HL-60/S4 treated with phorbol 12-myristate 13-acetate at 8.2 ng/mL for 4 days and 3 days (cell line): ENCODE measurements around the gene CHAMP1.

Experiments
- in situ Hi-C: fragments of 300-500 bp; cut with MboI; formaldehyde crosslinking; loops from 2 replicates; pipeline ENCODE4 v1.15.0; 2022; ENCODE audit warnings: low sequenced_read_pairs

Gene CHAMP1

DNA sequence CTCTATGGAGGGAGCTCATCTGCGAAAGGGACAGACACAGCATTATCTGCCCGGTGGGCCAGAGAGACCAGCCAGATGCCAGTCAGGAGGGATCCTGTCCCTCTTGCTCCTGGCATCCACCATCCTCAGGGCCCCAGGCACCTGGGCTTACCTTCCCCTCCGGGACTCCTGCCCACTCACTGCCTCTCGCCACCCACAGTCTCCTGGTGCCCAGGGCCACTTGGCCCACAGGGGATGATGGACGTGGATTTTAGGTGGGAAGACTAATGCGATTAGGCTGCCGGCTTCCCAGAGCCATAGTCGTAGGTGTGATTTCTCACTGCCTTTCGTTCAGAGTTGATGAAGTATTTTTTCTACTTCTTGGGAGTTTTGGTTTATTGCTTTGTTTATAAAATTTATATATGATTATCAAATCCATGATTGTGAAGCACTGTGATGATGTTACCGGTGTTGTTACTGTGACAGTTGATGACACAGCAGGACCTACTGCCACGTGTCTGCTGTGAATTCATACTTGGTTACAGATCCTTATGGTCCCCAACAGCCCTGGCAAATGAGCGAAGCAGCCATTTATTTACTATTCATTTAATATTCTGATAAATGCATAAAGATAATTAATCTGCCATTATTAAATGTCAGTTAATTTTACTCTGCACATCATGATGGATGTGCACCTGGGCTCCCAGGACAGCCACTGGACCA, 14.5 kb upstream of the CHAMP1 start:
- in situ Hi-C loops, result no loop called here

DNA sequence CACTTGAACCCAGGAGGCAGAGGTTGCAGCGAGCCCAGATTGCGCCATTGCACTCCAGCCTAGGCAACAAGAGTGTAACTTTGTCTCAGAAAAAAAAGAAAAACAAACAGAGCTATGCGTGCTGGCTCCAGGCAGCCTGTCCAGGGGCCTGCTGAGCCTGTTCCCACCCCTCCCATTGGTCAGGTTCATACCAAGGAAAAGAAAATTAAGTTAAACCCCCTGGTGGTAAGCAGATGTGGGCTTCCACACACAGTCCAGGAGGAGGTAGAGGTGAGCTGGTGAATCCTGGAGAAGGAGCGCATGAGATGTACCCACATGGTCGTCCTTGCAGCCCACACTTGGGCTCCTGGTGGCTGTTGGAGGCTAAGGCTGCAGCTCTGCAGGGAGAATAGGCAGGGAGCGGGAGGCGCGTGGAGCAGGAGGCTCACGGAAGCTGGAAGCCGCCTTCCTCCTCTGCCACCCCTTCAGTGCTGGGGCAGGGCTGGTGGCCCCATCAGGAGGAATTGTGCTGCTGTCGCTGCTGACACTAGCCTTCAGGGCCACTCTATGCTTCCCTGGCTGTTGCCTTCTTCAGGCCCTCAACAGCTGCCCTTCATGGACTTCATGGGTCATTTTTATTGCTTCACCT, 10.5 kb upstream of the CHAMP1 start:
- in situ Hi-C loops, result no loop called here

DNA sequence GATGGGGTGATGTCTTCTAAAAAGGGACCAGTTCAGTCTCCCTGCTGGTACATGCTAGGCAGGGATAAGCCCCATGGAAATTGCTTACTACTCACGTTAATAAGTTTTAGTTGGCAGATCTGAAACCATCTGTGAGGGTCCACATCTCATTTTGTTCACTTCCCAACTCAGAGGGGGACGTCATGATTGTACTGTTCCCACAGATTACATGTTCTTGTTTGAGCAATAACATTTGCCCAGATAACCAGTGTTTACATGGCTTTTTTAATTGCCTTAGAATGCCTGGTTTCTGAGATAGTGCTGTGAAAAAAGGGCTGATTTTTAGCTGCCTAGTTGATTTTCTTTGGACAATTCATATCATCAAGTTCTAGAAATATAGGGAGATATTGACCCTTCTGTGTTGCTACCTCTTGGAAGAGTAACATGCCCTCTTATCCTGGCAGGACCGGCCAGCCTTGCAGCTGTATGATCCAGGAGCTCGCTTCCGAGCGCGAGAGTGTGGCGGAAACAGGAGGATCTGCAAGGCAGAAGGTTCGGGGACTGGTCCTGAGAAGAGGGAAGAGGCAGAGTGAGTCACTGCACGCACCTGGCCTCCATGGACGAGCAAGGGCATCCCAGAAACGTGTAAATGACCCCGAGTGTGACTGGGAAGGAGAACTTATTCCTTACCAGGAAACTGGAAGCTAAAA, 9.8 kb upstream of the CHAMP1 start:
- in situ Hi-C loops, result no loop called here

DNA sequence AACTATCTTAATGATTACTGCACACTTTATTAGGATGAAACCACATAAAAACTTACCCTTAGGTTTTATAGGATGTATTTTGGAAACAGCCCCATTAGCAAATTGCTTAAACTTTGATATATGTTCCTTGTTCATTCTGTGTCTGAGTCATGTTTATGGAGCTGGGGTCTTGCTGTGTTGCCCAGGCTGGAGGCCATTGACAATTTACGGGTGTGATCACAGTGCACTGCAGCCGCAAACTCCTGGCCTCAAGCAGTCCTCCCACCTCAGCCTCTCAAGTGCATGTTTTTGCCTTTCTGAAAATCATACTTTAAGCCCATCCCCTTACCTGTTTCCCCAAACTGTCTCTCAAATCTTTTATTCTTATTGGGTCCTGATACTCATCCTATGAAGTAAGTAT, 5.2 kb upstream of the CHAMP1 start:
- in situ Hi-C loops, result no loop called here

DNA sequence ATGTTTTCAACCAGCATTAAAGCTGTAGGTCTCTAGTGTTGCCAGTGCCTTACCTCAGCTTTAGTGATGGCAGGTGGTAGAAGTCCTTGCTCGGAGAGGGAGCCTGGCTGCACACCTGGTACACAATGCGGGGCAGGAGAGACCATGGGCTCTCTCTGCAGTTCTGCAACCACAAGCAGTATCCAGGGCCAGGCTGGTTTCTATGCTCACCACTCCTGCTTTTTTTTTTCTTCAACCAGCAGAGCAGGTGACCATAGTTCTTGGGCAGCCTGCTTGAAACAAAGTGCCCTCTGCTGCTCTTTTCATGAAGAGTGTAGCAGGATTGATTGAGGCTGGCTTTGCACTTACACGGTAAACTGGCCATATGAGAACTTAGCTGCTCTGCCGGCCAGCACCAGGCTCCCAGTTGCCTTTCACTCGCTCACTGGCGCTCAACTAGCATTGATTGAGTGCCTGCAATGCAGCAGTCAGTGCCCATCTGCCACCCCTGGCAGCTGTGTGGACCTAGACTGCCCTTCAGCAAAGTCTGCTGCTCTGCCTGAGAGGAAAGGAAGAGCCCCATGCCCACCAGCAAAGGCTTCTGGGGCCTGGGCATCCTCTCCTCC, 4.4 kb upstream of the CHAMP1 start:
- in situ Hi-C loops, result no loop called here

DNA sequence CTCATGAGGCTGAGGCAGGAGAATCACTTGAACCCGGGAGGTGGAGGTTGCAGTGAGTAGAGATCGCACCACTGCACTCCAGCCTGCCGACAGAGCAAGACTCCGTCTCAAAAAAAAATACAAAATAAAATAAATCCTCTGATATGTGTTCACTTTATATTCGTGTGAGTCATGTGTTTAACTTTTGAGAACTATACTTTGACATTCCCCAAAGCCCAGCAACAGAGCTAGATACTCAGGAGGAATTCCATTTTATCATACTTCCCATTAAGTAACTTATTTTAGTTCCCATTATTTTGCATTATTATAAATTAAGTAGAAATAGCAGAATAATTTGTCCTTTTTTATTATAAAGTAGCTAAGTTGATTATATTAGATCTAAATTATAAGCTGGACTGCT, 3.3 kb upstream of the CHAMP1 start:
- in situ Hi-C loops, result no loop called here

DNA sequence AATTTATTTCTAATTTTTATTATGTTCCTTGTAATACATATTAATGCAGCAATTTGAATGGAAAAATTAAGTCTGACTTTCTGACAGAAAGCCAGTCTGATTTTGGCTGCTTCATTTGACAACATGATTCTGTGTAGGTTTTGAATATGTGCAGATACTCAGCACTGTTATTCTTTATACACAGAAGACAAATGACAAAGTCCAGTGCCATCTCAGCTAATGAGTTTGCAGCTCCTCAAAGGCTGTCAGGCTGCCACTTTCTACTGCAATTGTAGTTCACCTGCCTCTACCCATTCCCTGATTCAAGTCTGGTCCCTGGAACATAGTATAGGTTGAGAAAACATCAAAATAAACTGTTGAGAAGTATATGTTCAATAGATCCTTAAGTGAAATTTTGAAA, 2.9 kb upstream of the CHAMP1 start:
- in situ Hi-C loops, result no loop called here

DNA sequence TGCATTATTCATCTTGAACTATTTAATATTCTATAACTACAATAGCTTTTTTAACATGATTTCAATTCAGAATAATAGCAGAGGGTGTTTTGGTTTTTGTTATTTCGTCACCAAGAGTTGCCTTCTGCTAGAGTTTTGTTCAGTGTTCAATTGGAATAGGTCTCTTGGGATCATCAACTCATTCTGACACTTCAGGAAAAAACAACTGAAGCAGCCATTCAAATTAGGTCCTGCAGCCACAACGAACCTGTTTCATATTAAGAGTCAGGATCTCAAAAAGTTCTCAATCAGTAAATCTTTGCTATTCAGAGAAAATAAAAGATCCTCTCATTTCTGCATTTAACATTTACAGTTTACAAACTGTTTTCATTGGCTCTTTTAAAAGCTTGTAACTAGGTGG, 2.4 kb upstream of the CHAMP1 start:
- in situ Hi-C loops, result no loop called here

DNA sequence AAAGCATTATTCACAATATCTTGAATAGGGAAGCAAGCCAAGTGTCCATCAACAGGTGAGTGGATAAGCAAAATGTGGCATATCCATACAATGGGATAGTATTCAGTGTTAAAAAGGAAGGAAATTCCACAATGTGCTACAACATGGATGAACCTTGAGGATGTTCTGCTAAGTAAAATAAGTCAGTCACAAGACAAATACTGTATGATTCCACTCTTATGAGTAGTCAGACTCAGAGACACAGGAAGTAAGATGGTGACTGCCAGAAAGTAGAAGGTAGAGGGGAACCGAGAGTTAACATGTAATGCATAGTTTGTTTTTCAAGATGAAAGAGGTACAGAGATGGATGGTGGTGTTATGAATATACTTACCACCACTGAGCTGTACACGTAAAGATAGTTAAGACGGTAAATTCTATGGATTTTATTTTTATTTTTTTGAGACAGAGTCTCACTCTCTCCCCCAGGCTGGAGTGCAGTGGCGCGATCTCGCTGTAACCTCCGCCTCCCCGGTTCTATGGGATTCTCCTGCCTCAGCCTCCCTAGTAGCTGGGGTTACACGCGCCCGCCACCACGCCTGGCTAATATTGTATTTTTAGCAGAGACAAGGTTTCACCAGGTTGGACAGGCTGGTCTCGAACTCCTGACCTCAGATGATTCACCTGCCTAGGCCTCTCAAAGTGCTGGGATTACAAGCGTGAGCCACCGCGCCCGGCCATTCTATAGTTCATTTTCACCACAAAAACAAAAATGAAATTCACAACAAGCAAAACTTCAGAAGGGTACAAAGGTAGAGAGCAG, 1.0 kb upstream of the CHAMP1 start:
- in situ Hi-C loops, result no loop called here

DNA sequence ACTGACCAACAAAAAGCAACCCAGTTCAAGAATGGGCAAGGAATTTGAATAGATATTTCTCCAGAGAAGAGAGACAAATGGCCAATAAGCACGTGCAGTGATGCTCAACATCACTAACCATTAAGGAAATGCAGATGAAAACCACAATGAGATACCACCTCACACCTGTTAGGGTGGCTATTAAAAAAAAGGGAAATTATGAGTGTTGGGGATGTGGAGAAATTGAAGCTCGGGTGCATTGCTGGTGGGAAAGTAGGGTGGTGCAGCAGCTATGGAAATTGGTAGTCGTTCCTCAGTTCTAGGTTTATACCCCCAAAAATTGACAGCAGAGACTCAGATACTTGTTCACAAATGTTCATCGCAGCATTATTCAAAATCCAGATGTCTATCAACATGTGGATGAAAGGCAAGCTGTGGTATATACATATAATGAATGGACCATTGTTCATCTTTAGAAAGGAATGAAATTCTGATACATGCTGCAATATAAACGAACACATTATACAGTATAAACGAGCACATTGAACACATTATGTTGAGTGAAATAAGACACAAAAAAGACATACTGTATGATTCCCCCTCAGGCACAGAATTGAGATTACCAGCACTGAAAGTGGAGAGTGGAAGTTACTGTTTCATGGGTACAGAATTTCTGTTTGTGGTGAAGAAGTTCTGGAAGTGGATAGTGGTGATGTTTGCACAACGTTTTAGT, 927 bp downstream of the CHAMP1 start:
- in situ Hi-C loops, result no loop called here

DNA sequence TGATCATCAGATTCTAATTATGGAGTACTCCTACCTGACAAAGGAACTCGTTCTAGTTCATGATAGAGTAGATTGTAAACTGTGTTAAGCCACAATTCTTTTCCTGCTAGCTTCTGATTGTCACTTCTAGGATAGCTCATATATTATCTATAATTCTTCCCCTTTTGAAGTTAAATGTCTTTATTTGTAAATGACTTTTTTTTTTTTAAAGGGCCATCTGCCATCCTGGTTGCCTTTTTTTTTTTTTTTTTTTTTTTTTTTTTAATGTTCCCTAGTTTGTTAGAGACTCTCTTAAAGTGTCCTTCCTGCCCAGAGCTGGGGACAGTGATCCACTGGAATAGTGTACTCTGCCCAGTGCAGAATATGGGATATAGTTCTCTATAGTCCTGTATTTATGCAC, 4.3 kb downstream of the CHAMP1 start:
- in situ Hi-C loops, result no loop called here

DNA sequence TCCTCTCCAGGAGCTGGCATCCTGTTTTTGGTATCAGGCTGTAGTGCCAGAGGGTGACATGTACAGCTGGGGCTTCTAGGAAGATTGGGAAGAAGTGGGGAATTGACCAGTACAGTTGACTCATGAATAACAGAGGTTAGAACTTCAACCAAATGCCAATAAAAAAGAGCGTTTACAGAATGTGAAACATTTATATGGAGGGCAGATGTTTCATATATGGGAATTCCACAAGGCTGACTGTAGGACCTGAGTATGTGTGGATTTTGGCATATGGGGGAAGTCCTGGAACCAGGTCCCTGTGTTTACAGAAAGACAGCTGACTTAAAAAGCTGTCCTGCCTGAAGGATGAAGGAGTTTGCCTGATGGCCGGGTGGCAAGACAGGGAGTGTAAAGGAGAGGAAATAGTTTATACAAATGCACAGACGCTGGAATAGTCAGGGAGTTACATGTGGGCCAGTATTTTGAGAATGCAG, 5.2 kb downstream of the CHAMP1 start:
- in situ Hi-C loops, result no loop called here

DNA sequence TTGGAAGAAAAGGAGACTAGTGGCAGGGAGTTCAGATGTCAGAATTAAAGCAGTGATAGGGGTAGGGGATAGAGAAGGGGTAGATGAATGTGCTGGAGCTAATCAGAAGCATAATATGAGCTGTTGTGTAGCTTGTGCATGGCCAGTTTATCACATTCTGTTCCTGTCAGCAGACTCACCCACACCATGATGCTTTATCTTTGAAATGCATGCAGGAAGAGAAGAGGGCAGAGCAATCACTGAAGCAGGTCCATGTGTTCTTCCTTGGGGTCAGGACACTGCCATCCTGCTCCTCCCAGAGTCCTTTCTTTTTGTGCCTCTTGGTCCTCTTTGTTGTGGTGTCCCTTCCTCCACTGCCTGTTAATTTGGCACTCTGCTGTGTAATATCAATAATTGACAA, 5.8 kb downstream of the CHAMP1 start:
- in situ Hi-C loops, result no loop called here

DNA sequence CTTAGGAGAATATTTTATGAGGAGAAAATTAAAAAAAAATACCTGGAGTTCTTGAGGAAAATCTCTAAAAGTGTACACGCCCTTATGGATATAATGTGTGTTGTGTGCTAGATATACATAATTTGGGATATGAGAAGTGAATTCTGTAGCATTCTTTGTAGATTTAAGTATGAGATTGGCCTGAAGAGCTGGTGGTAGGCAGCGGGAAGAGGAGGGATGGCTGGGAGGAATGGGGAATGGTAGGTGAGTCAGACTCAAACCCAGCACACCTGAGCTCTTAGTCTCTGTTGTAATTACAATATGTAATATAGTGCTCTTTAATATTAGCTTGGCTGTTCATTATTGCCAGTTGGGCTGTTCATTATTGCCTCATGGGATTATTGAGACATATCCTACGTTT, 7.0 kb downstream of the CHAMP1 start:
- in situ Hi-C loops, result no loop called here

DNA sequence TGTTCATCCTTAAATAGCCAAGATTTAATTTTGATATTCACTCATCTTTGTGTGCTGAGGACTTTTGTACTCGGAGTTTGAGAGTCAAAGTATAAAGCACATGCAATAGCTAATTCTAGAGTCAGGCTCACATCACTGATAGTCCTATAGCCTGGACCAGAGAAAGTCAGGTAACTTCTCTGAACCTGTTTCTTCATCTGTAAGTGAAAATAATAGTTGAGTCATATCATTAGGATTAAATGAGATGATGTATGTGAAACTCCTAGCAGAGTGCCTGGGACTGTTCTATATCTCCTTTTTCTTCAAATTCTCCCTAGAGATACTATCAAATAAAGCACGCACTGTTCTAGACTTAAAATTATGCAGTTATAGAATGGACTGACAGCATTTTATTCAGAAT, 9.0 kb downstream of the CHAMP1 start:
- in situ Hi-C loops, result no loop called here

DNA sequence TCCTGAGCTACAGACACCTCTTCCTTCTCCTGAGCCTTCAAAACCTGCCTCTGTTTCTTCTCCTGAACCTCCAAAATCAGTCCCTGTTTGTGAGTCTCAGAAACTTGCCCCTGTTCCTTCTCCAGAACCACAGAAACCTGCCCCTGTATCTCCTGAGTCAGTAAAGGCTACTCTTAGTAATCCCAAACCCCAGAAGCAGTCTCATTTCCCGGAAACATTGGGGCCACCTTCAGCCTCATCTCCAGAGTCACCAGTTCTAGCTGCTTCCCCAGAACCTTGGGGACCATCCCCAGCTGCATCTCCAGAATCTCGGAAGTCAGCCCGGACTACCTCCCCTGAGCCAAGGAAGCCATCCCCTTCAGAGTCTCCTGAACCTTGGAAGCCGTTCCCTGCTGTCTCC, 10.0 kb downstream of the CHAMP1 start:
- in situ Hi-C loops, result no loop called here

DNA sequence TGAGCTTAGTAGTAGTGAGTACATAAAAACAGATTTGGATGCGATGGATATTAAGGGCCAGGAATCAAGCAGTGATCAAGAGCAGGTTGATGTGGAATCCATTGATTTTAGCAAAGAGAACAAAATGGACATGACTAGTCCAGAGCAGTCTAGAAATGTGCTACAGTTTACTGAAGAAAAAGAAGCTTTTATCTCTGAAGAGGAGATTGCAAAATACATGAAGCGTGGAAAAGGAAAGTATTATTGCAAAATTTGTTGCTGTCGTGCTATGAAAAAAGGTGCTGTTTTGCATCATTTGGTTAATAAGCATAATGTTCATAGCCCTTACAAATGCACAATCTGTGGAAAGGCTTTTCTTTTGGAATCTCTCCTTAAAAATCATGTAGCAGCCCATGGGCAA, 11.4 kb downstream of the CHAMP1 start:
- in situ Hi-C loops, result no loop called here

DNA sequence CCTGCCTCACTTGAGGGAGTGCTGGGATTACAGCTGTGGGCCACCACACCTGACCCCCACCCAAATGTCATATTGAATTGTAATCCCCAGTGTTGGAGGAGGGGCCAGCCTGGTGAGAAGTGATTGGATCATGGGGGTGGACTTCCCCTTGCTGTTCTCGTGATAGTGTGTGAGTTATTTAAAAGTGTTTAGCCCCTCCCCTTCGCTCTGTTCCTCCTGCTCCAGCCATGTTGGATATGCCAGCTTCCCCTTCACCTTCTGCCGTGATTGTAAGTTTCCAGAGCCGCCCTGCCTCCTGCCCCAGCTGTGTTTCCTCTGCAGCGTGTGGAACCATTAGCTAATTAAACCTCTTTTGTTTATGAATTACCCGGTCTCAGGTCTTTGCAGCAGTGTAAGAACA, 13.7 kb downstream of the CHAMP1 start:
- in situ Hi-C loops, result no loop called here

DNA sequence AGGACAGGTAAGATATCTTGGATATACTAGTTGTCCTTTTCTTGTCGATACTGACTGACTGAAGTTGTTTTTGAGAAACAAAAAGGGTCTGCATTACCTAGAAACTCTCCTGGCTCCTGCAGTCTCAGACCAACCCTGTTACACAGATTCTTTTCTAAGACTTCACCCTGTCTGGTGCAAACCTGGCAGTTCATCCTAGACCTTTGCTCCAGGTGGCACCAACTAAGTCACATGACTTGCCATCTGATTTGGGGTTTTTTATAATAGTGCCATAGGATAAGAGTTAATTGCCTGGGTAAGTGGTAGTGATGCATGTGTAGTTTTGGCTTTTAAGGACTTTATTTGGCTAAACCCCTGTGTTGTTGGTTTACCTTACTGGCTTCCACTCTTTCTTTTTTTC, 14.3 kb downstream of the CHAMP1 start:
- in situ Hi-C loops, result no loop called here

DNA sequence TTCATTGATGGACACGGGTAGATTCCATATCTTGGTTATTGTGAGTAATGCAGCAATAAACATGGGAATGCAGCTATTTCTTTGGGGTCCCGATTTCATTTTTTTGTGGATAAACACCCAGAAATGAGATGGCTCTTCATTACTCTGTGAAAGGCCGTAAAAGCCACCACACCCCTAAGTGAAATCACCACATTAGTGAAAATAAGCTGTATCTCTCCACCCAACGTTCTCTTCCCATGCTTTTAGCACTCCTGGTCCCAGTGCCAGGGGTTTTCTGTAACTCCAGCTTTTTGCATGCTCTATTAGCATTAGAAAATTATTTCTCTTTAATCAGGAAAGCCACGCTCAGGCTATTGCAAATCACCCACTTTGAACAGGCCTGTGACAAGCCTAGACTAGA, 15.8 kb downstream of the CHAMP1 start:
- in situ Hi-C loops, result no loop called here
